ENCODE results near the gene NRL. TPM values are rescaled to one million over a fixed set of nuclear protein-coding genes. Genes with fewer than 3 reads are reported as not detected.

Gene NRL
- total RNA-seq, 1 experiment from 2014 or later = 2.5 TPM

- no peak overlapping the region for H2BK5ac ChIP-seq (ENCODE audit: insufficient read length, low read length)
- H3K9ac ChIP-seq (ENCODE audit: extremely low read depth, insufficient read length, low read length) = no peak overlapping the region
- H3K23me2 ChIP-seq (ENCODE audit: insufficient read length, low read depth, low read length, poor library complexity, severe bottlenecking) = no peaks in the 10 kb centered on the region
- peak overlapping the region; percentile 20; the same call in 1 of the 2 replicates for H2BK15ac ChIP-seq (ENCODE audit: low read depth, low read length)
- no peak for DNase-seq
- no peak overlapping the region for H2BK20ac ChIP-seq (ENCODE audit: low read depth, low read length, poor library complexity, severe bottlenecking)
- no peaks in the 10 kb centered on the region for H3K4me1 ChIP-seq (ENCODE audit: insufficient read depth, low read length)
- no peak overlapping the region for H3K4me2 ChIP-seq (ENCODE audit: insufficient read depth, insufficient read length, low read length)
- H2AK5ac ChIP-seq (ENCODE audit: insufficient read length, low read length) = no peak overlapping the region
- H3K18ac ChIP-seq (ENCODE audit: insufficient read length, low read depth, low read length) = no peak overlapping the region
- no peak overlapping the region for H3K14ac ChIP-seq (ENCODE audit: insufficient read depth, low read length)
- no peak overlapping the region for H4K5ac ChIP-seq (ENCODE audit: insufficient read length, low read depth, low read length)
- H3K23ac ChIP-seq (ENCODE audit: insufficient read length, low read depth, low read length) = no peak overlapping the region
- H2BK12ac ChIP-seq (ENCODE audit: insufficient read length, low read depth, low read length) = no peak overlapping the region
- no peaks in the 10 kb centered on the region for H3K27me3 ChIP-seq (ENCODE audit: insufficient read depth, low read length)
- no peak overlapping the region for H3T11ph ChIP-seq (ENCODE audit: low read length)
- no peak overlapping the region for H2BK120ac ChIP-seq (ENCODE audit: low read depth, low read length, poor library complexity, severe bottlenecking)
- TF ChIP-seq CTCF (conservative IDR thresholded peaks at IDR 0.05) = no peak
- Mint-ChIP-seq H3K9me3 (no peaks in the 10 kb centered on the region), H3K36me3 (ENCODE audit: insufficient read depth in 1 of 3, low read depth in 3 of 3) (no peaks in the 10 kb centered on the region), H3K4me3 (no peak overlapping the region), H3K4me1 (peaks cover 9 to 26% of the 10 kb centered on the region in 2 experiments), H3K27ac (no peak overlapping the region), H3K27me3 (ENCODE audit: low read depth) (peaks cover 10% of the 10 kb centered on the region)
- WGBS (ENCODE audit: extremely low coverage, insufficient read length, low lambda C conversion rate) = no CpG with 5 or more reads among the region's 2 CpGs
- H4K91ac ChIP-seq (ENCODE audit: insufficient read length, low read depth, low read length) = no peak overlapping the region
- H3K9me3 ChIP-seq (ENCODE audit: control insufficient read depth, low read depth, low read length) = no peaks in the 10 kb centered on the region
- no peaks in the 10 kb centered on the region for H3K79me2 ChIP-seq (ENCODE audit: insufficient read depth, low read length)
- no peaks in the 10 kb centered on the region for H3K79me1 ChIP-seq (ENCODE audit: insufficient read depth, low read depth, low read length, poor library complexity, severe bottlenecking)
- H3K4ac ChIP-seq (ENCODE audit: low read depth, low read length) = no peak overlapping the region
- H3K56ac ChIP-seq (ENCODE audit: insufficient read length, low read depth, low read length) = no peak overlapping the region
- H3K27ac ChIP-seq (ENCODE audit: insufficient read length, low read depth, low read length) = no peak overlapping the region
- H2AFZ ChIP-seq (ENCODE audit: low read length) = no peak overlapping the region
- H4K8ac ChIP-seq (replicated peaks; ENCODE audit: insufficient read length, low read depth, low read length) = no peak overlapping the region
- no peaks in the 10 kb centered on the region for H4K20me1 ChIP-seq (ENCODE audit: control insufficient read depth, insufficient read depth, insufficient read length)
Observed at GRCh38 chr14:24088095-24088494, 26.7 kb downstream of the NRL start.

All from H9 (cell line).